Inflammatory macrophage treated with lipopolysaccharide for 4 hours (primary cell): ENCODE measurements around the gene WDR1.
A peak's percentile ranks its signal among the peaks of the same experiment; 100 is the strongest.

Source experiments
- DNase-seq: peaks from one replicate; pipeline ENCODE4 v3.0.0-alpha.2; 2020

The WDR1 gene

DNA sequence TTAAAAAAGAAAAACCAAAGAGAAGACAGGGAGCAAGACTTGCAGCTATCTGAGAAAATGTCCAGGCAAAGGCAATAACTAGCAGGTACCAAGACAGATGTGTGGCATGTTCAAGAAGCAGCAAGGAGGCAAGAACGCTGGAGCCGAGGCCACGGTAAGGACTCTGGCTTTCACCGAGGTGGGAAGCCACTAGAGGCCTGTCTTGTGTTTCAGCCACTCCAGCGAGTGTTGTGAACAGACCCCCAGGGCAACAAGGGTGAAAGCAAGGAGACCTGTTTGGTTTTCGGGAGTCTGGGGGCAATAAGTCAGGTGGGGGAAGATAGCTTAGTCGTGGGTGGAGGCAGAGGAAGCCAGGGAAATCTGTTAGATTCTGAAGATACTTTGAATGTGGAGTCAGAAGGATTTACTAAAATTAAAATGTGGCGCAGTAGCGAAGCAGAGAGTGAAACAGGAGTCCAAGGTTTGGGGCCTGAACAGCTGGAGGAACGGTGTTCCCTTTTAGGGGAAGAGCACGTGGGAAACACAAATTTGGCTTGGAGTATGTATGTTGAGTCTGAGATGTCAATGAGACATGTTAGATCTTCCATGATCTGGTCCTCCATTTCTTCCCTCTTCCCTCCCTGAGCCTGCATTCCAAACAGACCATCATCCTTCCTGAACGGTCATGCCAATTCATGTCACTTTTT, 3.1 kb downstream of the WDR1 start:
- DNase-seq: no peak

DNA sequence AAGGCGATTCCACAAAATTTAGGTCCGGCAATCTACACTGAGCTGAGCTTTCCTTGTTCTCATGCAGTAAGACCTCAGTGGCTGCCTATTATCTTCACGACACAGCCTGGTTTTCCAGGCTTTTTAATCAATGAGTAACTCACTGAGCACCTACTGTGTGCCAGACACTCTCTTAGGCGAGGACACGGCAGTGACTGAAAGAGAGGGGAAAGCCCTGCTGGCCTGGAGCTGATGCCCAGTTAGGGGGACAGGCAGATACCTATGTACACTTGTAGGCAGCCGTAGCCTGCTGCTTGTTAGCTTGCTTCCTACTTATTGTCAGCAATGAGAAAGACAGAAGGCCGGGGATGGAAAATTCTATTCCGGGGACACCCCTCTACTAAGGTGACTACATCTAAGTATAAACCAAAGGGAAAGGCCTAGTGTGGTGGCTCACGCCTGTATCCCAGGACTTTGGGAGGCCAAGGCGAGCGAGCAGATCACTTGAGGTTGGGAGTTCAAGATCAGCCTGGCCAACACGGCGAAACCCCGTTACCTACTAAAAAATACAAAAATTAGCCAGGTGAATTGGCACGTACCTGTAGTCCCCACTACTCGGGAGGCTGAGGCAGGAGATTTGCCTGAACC, 3.8 kb downstream of the WDR1 start:
- no peak for DNase-seq

DNA sequence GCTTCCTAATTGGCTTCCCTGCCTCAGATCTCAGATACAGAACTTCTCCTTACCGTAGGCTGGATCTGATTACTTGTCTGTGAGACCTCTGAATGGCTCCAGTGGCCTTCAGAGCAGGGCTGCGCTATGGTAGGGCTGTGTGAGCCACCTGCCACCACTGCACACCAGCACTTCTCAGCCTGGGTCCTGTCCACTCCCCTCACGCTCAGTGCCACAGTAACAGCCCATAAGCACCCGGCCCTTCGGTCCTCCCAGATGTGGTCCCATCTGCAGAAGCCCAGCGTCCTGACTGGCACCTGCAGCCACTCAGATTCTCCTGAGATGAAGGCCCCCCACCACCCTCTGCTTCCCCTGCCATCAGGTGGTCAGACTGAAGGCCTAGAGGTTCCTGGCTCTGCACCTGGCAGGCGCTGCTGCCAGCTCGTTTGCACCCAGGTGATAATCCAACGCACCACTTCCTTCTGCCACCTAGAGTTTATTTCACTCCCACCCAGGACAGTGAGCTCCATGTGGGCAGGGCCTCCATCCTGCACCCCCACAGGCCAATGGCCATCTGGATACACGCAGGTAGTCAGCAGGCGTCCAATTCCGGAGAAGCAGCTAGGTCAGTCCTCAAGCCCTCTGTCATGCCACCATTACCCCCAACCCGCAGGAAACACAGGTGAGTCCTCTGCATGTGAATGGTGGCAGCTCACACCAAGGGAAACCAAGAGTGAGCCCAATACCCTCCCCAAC, 5.4 kb downstream of the WDR1 start:
- no peak for DNase-seq

DNA sequence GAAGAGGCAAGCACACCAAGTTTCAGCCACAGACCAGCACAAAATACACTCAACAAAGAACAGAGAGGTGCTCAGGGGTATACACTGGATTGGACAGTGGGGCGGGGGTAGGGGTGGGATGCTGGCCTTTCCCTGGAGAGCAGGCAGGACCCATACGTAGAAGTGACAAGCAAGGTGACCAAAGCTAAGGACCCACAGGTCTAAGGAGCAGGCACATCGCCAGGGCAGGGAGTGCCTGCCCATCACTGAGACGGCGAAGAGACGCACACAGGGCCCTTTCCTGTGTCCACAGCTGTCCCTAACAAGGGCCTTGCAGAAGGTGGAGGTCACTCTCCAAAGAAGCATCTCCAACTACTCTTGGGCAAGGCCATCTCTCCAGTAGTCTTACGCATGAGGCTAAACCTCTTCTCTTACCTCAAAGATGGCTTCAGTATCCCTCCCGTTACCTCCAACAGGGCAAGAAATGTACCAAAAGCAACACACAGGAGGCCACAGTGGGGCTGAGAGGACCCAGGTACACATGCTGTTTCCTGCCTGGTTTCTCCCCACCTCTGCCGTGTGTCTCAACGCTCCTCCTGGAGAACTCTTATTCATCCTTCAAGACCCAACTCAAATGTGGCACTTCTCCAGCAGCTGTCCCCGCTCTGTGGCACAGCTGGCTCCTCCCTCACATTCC, 6.5 kb downstream of the WDR1 start:
- DNase-seq: no peak

DNA sequence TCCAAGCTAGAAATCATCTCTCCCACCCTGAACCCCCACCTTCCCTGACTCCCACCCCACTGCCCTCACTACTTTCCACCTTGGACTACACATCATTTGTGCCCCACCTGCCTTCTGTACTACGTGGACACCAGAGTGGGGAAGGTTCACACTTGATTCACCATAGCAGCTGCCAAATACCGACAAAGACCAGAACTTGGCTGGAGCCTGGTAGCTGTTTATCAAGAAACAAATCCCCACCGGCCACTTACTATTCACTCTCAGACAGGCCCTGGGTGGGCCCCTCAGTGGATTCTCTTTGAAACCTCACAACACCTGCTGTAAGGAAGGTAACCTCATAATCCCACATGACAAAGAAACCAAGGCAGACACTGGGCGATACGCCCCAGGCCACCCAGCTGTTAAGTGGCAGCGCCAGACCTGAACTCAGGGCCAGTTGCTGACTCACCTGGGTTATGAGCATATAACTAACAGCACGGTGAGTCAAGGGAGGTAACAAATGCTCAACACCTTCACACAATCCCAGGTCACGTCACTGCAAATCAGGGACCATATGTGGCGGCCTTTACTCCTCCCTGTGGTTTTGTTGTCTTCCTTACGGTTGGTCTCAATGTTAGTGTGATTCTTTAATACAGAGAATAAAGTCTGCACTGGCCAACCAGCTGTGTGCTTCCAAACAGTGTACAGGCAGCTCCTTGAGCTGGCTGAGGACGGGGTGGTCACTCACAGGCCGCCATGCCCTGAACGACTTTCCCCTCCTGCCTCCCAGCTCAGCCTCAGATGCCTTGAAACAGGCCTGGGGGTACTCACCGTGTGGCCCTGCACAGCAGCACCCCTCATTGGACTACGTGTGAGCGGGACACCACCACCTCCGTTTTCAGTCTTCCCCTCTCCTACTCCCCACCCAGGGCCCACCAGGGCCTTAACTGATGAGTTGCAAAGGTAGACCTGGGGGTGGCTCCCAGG, 7.5 kb downstream of the WDR1 start:
- no peak for DNase-seq

DNA sequence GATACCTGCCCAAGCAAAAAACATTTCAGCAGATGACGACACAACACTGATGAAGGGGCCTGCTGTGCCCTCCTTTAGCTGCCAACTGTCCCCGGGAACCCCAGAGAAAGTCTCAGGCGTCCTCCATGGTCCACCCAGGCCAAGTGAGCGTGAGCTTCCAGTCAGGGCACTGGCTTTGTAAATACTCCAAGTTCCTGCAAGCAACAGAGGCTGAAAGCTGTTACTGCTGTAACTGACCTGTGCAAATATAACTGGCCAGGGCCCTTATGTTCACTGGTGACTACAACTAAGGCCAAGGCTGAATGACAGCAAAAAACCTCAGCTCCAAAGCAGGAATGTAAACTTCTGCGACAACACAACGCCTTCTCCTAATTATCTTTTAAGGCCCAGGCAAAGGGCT, 8.2 kb downstream of the WDR1 start:
- no peak for DNase-seq

DNA sequence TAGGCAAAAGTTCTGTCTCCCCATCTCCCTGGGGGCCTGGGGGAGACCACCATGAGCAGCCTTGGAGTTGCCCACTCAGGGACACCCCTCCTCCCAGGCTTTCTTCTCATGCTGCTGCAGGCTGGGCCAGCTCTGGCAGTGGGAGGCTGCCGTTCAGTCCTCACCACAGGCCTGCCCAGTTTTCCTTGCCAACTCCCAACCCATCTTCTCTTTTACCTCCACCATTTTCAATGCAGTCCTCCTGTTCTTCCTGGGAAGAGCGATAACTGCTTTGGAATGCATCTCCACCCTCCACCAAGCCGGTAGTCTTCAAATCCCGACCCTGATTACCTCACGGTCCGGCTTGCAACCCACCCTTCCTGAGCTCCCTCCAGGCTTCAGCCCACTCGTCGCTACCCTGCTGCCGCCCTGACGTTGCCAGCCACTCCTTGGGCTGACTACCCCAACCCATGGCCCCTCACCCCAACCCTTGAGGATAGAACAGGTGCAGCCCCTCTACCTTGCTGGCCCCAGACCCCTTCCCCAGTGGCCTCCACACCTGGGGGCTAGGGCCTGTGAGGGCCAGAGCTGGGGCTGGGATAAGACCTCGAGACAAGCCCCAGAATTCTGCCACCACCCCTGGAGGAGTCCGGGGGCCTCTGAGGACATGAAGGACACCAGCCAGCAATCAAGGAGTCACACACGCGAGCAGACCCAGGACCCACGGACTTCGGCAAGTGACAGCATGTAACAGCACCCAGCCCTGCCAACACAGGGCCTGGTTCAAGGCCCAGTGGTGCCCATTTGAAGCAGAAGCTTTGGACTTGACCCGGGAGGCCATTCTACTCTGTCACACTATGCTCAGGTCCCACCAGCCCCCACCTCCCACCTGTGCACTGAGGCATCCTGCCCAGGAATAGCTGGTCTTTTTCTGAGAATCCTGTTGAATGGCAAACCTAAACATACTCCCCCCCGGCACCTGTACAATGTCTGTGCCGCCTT, 9.2 kb downstream of the WDR1 start:
- DNase-seq: no peak

DNA sequence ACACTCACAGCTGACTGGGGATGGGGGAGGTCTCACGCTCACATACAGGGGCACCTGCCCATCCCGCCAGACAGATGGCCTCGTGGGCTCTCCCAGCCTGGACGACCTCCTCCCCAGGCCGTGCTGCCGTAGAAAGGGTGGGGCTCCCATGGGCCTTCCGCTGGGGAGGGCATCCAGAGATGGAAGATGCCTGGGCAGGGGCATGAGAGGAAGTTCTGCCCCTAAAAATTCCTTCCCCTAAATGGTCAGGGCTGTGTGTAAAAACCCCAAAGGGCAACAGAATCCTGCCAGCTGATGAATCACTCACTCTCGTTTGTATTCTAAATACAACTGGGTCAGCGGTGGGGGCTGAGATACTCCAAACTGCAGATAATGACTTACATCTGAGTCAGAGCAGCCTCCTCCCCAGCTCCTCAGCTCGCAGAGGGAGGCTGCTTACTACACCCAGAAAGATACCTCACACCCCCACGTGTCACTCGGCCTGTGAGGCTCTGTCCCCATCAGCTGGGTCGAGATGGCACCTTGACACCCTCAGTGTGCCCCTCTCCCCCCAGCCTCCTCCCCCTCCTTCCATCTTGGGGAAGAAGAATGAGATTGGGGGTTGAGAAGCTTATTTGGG, 10.1 kb downstream of the WDR1 start:
- DNase-seq: peak; percentile 93

DNA sequence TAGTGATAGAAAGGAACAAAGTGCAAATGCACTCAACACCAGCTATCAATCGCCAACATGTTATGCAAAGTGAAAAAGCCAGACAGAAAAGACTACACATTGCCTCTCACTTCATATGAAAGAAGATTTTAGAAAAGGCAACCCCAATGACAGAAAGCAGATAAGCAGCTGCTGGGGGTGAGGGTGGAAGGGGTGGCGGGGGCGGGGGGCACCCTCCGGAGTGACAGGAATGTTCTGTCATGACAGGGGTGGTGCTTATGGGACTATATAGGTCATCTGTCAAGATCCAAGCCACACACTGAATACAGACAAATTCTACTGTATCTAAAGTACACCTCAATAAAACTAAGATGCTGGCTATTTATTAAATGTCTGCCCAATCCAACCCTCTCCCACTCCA, 10.7 kb downstream of the WDR1 start:
- DNase-seq: no peak

DNA sequence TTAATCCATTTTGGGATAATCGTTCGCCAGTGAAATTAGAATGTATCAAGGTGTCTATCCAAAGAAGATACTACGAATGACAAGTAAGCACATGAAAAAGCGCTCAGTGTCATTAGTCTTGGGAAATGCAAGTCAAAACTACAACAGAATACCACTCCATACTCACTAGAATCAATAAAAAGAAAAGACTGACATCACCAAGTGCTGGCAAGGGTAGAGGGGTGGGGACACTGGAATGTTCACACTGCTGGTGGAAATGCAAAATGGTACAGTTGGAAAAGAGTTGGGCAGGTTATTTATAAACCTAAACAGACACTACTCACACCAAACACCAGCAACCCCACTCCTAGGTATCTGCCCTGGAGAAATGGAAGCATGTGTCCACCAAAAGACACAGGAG, 11.2 kb downstream of the WDR1 start:
- no peak for DNase-seq

DNA sequence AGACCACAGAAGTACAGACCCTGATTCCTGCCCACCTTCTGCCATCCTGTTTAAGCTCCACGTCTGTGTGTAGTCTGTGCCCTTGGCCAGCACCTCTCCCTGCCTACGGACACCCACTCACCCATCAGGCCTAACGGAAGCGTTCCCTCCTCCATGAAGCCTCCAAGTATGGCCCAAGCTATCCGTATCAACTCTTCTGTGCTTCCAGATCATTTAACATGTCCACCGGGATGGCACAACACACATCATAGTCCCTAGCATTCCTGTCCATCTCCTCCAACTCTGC, 11.7 kb downstream of the WDR1 start:
- no peak for DNase-seq

DNA sequence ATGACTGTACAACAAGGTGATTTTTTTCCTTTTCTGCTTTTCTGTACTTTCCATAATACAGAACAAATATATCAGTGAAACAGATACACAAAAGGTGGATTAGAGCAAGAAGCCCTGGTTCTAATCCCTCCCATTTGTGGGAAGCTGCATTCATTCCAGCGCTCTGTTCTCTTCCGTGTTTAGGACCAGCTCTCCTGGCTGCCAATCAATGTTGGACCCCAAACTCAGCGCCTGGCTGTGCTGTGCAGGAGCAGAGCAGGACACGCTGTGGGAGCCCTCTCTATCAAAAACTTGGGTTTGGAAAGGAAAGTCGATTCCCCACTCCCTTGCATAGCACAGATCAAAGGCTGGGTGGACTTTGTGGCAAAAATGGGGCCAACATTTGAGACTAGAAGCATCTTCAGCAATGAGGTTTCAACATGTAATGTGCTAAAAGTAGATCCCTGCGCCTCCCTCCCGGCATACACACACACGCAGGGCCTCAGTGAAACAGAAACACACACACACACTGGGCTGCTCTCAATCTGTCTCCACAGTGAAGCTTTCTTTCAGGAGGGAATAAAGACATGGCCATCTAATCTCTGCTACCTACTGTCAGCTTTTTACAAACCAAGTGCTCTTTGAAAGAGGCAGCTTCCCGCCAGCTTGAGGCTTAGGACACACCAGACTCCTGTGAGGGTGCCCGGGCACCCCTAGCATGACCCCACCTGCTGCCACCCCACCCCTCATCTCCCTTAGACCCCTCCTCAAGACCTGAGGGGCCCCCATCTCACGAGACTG, 12.2 kb downstream of the WDR1 start:
- no peak for DNase-seq

DNA sequence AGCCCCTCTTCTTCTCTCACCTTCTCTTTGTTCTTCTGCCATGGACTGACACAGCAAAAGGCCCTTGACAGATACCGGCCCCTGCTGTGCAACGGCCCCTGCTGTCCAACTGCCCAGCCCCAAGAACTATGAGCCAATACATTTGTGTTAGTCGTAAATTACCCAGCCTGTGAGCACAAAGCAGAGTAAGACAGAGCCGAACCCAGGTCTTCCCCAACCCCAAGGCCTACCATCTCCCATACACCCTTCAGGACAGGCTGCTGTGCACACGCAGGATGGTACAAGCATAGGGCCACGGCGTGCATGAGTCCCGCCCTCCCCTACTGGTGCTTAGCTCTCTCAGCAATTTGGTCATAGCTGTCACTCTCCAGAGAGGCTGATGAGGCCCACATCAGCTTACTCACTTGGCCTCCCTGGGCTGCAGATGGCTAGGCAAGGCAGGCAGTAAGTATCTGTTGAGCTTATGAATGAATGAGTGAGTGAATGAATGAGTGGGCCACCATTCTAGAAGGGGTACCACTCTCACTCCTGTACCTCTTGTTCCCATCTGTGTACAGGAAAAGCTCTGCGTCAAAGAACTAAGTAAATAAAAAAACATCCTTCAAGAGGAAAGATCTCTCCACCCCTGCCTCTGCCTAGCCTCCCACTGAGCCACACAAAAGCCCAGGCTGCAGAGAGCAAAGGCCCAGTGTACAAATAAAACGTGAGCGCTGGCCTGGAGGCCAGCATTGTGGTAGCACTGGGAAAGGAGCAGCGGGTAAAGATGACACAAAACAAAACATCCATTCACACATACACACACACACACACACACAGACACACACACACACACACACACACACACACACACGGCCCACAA, 13.9 kb downstream of the WDR1 start:
- DNase-seq: no peak

DNA sequence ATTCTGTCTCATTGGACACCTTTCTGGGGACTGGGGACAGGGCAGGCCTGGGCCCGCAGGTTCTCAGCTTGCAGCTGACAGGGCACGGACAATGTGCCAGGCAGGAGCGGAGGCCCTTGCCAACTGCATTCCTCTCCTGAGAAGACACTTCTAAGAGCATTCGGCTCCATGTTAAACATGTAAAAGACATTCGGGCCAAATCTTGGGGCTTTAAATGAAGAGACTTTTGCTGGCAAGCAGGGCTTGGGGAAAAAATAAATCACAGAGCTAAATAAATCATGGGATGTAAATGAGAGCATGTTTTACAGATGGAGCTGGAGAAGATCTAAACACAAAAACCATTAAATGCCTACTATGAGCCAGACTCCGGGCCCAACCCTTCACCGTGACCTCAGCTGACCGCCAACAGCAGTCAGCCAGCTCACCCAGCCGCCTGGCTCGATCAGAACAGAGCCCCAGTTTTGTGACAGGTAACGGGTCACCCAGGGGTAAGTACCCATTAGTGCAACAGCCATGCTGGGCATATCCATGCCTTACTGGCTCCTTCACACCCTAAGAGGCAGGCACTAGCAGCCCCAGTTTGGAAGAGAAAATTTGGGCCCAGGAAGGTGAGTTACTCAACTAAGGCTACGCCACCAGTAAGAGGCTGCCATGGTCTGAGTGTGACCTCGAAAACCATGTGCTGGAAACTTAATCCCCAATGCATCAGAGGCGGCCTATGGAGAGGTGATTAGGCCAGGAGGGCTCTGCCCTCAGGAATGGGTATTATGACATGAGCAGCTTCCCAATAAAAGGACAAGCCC, 14.7 kb downstream of the WDR1 start:
- DNase-seq: no peak

DNA sequence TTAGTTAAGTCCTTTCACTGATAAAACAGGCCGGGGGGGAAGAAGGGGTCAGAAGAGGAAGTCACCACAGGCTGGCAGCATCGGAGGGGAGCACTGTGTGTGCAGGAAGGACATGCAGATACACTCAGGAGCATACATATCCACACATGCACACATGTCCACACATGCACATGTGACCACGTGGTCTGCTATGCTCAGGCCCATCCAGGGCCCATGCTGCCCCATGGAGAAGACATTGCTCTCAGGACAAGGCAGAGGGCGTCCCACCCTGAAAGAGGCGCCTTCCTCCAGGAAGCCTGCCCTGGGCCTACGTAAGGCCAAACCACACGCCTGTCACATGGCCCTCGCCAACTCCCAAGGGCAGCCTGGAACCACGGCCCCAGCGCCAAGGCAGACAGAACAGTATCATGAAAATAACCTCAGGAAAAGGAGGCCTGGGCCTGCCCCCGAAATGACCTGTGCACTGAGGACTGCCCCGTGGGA, 15.8 kb downstream of the WDR1 start:
- peak; percentile 74 for DNase-seq

DNA sequence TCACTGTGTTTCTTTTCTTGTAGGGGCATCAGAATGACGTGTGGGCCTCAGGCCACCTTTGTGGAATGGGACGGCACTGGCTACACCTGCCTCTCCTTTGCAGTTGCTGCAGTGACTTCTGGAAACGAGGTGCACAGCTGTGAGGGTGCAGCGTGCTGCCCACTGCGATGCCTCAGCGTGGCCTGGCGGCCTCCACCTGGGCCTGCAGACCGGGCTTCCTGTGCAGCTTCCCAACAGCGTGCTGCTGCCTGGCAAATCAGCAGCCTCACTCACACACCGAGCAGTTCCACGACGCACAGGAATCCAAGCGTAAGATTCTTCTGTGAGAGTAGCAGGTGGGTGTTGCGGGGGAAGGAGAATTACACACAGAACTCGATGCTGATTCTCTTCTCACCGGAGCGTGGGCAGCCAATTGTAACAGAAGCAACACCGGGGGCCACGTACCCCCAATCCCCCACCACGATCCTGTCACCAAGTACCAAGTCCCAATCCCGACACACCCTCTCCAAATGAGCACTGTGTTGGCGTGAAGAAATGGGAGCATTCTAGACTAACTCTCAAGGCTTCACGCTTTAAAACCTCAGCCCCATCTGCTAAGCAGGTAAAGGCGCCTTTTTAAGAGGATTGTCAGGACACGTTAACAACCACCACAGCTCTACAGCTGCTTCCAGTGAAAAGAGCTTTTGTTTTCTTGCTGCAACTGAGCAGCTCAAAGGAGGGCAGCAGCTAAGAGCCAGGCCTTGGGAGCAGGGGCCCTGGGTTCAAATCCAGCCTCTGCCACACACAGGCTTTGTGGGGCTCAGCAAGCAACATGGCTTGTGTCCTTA, 16.9 kb downstream of the WDR1 start:
- no peak for DNase-seq

DNA sequence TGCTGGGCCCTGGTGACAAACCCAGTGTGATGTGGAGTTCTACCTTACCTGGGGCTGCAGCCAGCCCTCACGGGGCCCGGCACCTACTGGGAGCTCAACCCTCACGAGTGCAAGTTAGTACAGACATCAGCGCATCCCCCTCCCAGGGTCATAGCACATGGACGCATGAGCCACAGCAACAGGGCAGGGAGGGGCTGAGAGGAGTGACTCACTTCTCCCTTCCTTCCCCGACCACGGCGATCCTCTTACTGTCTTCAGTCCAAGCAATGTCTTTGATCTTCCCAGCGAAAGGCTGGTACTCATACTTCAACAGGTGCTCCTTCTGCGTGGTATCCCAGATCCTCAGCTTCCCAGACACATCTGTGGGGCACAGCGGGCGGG, 17.8 kb downstream of the WDR1 start:
- DNase-seq: no peak
